Stomach (tissue), 9 donors: Measurements from ENCODE around the gene LYPD6B. TPM values are rescaled to one million over a fixed set of nuclear protein-coding genes. Genes with fewer than 3 reads are reported as not detected.

Experiments used
- DNase-seq, 2 donors: peaks; one replicate each; pipeline versions ENCODE4 v3.0.0 to v3.0.0-alpha.2; 2013 to 2019
- H3K27ac ChIP-seq, 5 donors: fragments of 200-600 bp in 4 of 5; sonication (generic) in 4 of 5; one replicate each; pipeline ENCODE4 v1.5.1; 2013 to 2019; ENCODE audit warnings: mild to moderate bottlenecking in 1 of 5, moderate library complexity in 1 of 5
- H3K27me3 ChIP-seq, 3 donors: fragments of 200-600 bp; sonication (generic); one replicate each; pipeline ENCODE4 v1.5.1; 2017 to 2019; ENCODE audit warnings: mixed run types in 1 of 3
- H3K36me3 ChIP-seq, 4 donors: fragments of 200-600 bp; sonication (generic); 1 replicate in 3 of 4; 2 replicates in 1 of 4; pipeline ENCODE4 v1.5.1; 2016 to 2019
- H3K4me1 ChIP-seq, 4 donors: fragments of 200-600 bp; sonication (generic); one replicate each; pipeline ENCODE4 v1.5.1; 2016 to 2019
- H3K4me3 ChIP-seq, 4 donors: fragments of 200-600 bp; sonication (generic) in 3 of 4; one replicate each; pipeline ENCODE4 v1.5.1; 2016 to 2019; ENCODE audit warnings: mild to moderate bottlenecking in 1 of 4
- H3K9me3 ChIP-seq, 4 donors: fragments of 200-600 bp; sonication (generic); one replicate each; pipeline ENCODE4 v1.5.1; 2016 to 2019
- CTCF ChIP-seq, 7 experiments: fragments of 450-650 bp in 4 of 7; fragments of 200-600 bp in 3 of 7; sonication (generic) in 3 of 7; IDR thresholded peaks; one replicate each; pipeline ENCODE4 v1.5.1; 2016 to 2019; ENCODE audit warnings: antibody characterized with exemption in 7 of 7, control low read depth in 2 of 7, mild to moderate bottlenecking in 1 of 7
- EP300 ChIP-seq: sonication (generic); formaldehyde crosslinking; IDR thresholded peaks from one replicate; pipeline ENCODE4 v1.6.1; 2017; ENCODE audit warnings: antibody characterized with exemption
- POLR2A ChIP-seq, 4 donors: fragments of 450-650 bp; IDR thresholded peaks; one replicate each; pipeline ENCODE4 v1.6.1; 2016; ENCODE audit warnings: antibody characterized with exemption in 4 of 4, control low read depth in 2 of 4, mild to moderate bottlenecking in 1 of 4, moderate library complexity in 1 of 4
- POLR2AphosphoS5 ChIP-seq, 3 donors: sonication (generic); formaldehyde crosslinking; IDR thresholded peaks; one replicate each; pipeline ENCODE4 v1.6.1; 2016; ENCODE audit warnings: antibody characterized with exemption in 3 of 3
- WGBS, 5 donors: extraction: QIAGEN DNeasy Blood & Tissue Kit in 3 of 5; methylation state at CpG; one replicate each; pipeline versions ENCODE4 v1.1.5 to v1.1.7; 2013 to 2018; 5-methylcytosine and 5-hydroxymethylcytosine counted together
- intact Hi-C: fragments of 100-400 bp; cut with DNase I; formaldehyde crosslinking; loops from one replicate; pipeline ENCODE4 v1.15.1; 2023; ENCODE audit warnings: low total_unique reads
- polyA plus RNA-seq, 3 donors: library from polyadenylated mRNA; stranded (reverse); fragments of 200-250 nt; gene quantifications; one replicate each; pipeline ENCODE4 v1.2.3, GENCODE V29; 2013
- total RNA-seq, 5 donors: library from RNA; depleted of rRNA; stranded (reverse); fragments of >200 nt; gene quantifications; one replicate each; pipeline versions ENCODE4 v1.1.0 to v1.2.3, GENCODE V29; 2014 to 2016
- donor health status: healthy with polysubstance abuse.
- donor health status: Bipolar disorder and iron deficiency.
- donor health status: healthy.

The LYPD6B gene
- total and polyA plus RNA-seq, 8 donors: 10.9 to 88.7 (median 20.5) TPM; not detected in 1

GRCh38 chr2:149002378-149002890, 36.1 kb upstream of the LYPD6B start:
- no peaks in the 10 kb centered on the region for H3K27me3 ChIP-seq
- H3K36me3 ChIP-seq: no peaks in the 10 kb centered on the region
- TF ChIP-seq EP300 (no peak), POLR2AphosphoS5 (IDR thresholded peaks at IDR 0.05) (no peak), POLR2A (IDR thresholded peaks at IDR 0.05) (no peak), CTCF (IDR thresholded peaks at IDR 0.05) (no peak)
- intact Hi-C loops: no loop called here
- no peak overlapping the region for H3K27ac ChIP-seq
- DNase-seq: no peak
- WGBS, 5 donors: 95 to 98% (median 97%) methylated on average over 14 of the region's 14 CpGs
- H3K9me3 ChIP-seq: no peaks in the 10 kb centered on the region
- no peak overlapping the region for H3K4me3 ChIP-seq
- no peaks in the 10 kb centered on the region for H3K4me1 ChIP-seq

- Histone ChIP-seq H3K27me3 (no peaks in the 10 kb centered on the region), H3K27ac (no peak overlapping the region), H3K4me1 (no peaks in the 10 kb centered on the region), H3K9me3 (no peaks in the 10 kb centered on the region), H3K36me3 (no peaks in the 10 kb centered on the region), H3K4me3 (no peak overlapping the region)
- intact Hi-C loops: no loop called here
- DNase-seq: no peak
- TF ChIP-seq EP300 (no peak), POLR2AphosphoS5 (IDR thresholded peaks at IDR 0.05) (no peak), POLR2A (IDR thresholded peaks at IDR 0.05) (no peak)
- WGBS, 5 donors: 93 to 97% (median 96%) methylated on average over 26 to 31 of the region's 31 CpGs
Measured at GRCh38 chr2:149002891-149003740, 35.4 kb upstream of the LYPD6B start.

- 91 to 97% (median 95%) methylated on average over 3 of the region's 3 CpGs for WGBS, 5 donors
- H3K27me3 ChIP-seq: no peaks in the 10 kb centered on the region
- no peak overlapping the region for H3K27ac ChIP-seq
- intact Hi-C loops: no loop called here
- no peak overlapping the region for H3K4me3 ChIP-seq
- TF ChIP-seq POLR2A (IDR thresholded peaks at IDR 0.05) (no peak), CTCF (IDR thresholded peaks at IDR 0.05) (no peak), POLR2AphosphoS5 (IDR thresholded peaks at IDR 0.05) (no peak), EP300 (no peak)
- H3K36me3 ChIP-seq: peaks cover 0 to 2% (median 0%) of the 10 kb centered on the region in 4 donors
- DNase-seq: no peak
- no peaks in the 10 kb centered on the region for H3K4me1 ChIP-seq
- no peaks in the 10 kb centered on the region for H3K9me3 ChIP-seq
Measured at GRCh38 chr2:149004836-149005235, 33.7 kb upstream of the LYPD6B start.

- H3K27ac ChIP-seq: no peak overlapping the region
- no peak overlapping the region for H3K4me3 ChIP-seq
- DNase-seq: no peak
- TF ChIP-seq CTCF (IDR thresholded peaks at IDR 0.05) (no peak), EP300 (no peak), POLR2AphosphoS5 (IDR thresholded peaks at IDR 0.05) (no peak), POLR2A (IDR thresholded peaks at IDR 0.05) (no peak)
- 54 to 69% (median 61%) methylated on average over 6 of the region's 6 CpGs for WGBS, 5 donors
- H3K9me3 ChIP-seq: no peaks in the 10 kb centered on the region
- H3K36me3 ChIP-seq: peaks cover 0 to 9% (median 0%) of the 10 kb centered on the region in 4 donors
- intact Hi-C loops: no loop called here
- no peaks in the 10 kb centered on the region for H3K27me3 ChIP-seq
- H3K4me1 ChIP-seq: no peaks in the 10 kb centered on the region
Measured at GRCh38 chr2:149005471-149006077, 32.9 kb upstream of the LYPD6B start.
